ENCODE data around the gene ABCG5.

DNA sequence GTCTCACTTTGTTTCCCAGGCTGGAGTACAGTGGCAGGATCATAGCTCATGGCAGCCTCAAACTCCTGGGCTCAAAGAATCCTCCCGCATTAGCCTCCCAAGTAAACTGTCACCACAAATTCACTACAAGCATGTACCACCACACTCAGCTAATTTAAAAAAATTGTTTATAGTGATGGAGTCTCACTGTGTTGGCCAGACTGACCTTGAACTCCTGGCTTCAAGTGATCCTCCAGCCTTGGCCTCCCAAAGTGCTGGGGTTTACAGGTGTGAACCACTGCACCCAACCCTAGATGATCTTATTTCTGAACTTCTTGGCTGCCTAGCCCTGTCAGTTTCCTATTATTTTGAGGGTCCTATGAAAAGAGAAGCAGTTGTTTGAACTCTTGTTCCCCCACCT, 50.0 kb downstream of the ABCG5 start:
- TF ChIP-seq EZH2phosphoT487 (conservative IDR thresholded peaks at IDR 0.05; ENCODE audit: low read length) (no peak), CTCF (IDR thresholded peaks at IDR 0.05; ENCODE audit: insufficient read depth, low read length, poor library complexity, severe bottlenecking) (no peak)
